ENCODE results near the gene NDRG3.
"Not testable (repeated sequence)": the region's sequence is repeated elsewhere in the genome, so short reads cannot be mapped to it uniquely, and the experiment has no call there.

NDRG3 gene

GRCh38 chr20:36686504-36686903, 59.4 kb downstream of the NDRG3 start:
- no peak for DNase-seq

GRCh38 chr20:36684747-36685146, 61.1 kb downstream of the NDRG3 start:
- DNase-seq, result no peak

- no peak for DNase-seq
Observed at GRCh38 chr20:36682311-36682710, 63.6 kb downstream of the NDRG3 start.

GRCh38 chr20:36677422-36677771, 68.5 kb downstream of the NDRG3 start:
- no peak for DNase-seq

- no peak for DNase-seq
Observed at GRCh38 chr20:36676701-36677421, 69.0 kb downstream of the NDRG3 start.

- DNase-seq, result not testable (repeated sequence)
Observed at GRCh38 chr20:36675545-36675944, 70.3 kb downstream of the NDRG3 start.

GRCh38 chr20:36672991-36673390, 72.9 kb downstream of the NDRG3 start:
- no peak for DNase-seq

- no peak for DNase-seq
Observed at GRCh38 chr20:36670665-36671357, 75.1 kb downstream of the NDRG3 start.

- DNase-seq, result no peak
Observed at GRCh38 chr20:36666181-36666740, 79.6 kb downstream of the NDRG3 start.

- DNase-seq, result no peak
Observed at GRCh38 chr20:36663031-36663430, 82.9 kb downstream of the NDRG3 start.

GRCh38 chr20:36658300-36658699, 87.6 kb downstream of the NDRG3 start:
- no peak for DNase-seq

- DNase-seq, result no peak
Observed at GRCh38 chr20:36656733-36657132, 89.2 kb downstream of the NDRG3 start.

GRCh38 chr20:36655004-36655403, 90.9 kb downstream of the NDRG3 start:
- no peak for DNase-seq

GRCh38 chr20:36654506-36654905, 91.4 kb downstream of the NDRG3 start:
- no peak for DNase-seq

GRCh38 chr20:36653456-36653855, 92.4 kb downstream of the NDRG3 start:
- DNase-seq, result no peak

GRCh38 chr20:36647196-36648121, 98.4 kb downstream of the NDRG3 start:
- DNase-seq, result no peak

- DNase-seq, result no peak
Observed at GRCh38 chr20:36646678-36647077, 99.2 kb downstream of the NDRG3 start.

GRCh38 chr20:36645998-36646397, 99.9 kb downstream of the NDRG3 start, which contains the start of gene SLA2:
TSS of gene SLA2 (minus strand) at chr20:36646196. CDS start at chr20:36641335, 4,861 bp downstream.
- DNase-seq, result peak; percentile 57

- DNase-seq, result no peak
Observed at GRCh38 chr20:36645353-36645752, 100.5 kb downstream of the NDRG3 start.

- peak; percentile 10 for DNase-seq
Observed at GRCh38 chr20:36644706-36645095, 101.2 kb downstream of the NDRG3 start.

GRCh38 chr20:36644032-36644705, 101.7 kb downstream of the NDRG3 start:
- peak; percentile 49 for DNase-seq

- no peak for DNase-seq
Observed at GRCh38 chr20:36642136-36642535, 103.8 kb downstream of the NDRG3 start.

- no peak for DNase-seq
Observed at GRCh38 chr20:36641506-36641843, 104.4 kb downstream of the NDRG3 start.
